ENCODE measurements around the gene PIGX.
"Not testable (repeated sequence)": the region's sequence is repeated elsewhere in the genome, so short reads cannot be mapped to it uniquely, and the experiment has no call there.

DNA sequence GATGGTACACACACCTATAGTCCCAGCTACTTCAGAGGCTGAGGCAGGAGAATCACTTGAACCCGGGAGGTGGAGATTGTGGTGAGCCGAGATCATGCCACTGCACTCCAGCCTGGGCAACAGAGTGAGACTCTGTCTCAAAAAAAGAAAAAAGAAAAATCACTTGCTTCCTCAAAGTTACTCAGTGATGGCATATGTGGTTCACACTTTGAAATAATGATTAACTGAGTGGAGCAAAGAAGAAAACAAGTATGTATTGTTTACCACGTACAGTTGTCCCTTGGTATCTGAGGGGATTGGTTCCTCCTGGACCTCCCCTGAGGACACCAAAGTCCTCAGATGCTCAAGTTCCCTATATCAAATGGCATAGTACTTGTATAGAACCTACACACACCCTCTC, 5.0 kb downstream of the PIGX start:
- not testable (repeated sequence) for TF ChIP-seq POLR2A (IDR thresholded peaks at IDR 0.05)
- TF ChIP-seq, protein P1, sequence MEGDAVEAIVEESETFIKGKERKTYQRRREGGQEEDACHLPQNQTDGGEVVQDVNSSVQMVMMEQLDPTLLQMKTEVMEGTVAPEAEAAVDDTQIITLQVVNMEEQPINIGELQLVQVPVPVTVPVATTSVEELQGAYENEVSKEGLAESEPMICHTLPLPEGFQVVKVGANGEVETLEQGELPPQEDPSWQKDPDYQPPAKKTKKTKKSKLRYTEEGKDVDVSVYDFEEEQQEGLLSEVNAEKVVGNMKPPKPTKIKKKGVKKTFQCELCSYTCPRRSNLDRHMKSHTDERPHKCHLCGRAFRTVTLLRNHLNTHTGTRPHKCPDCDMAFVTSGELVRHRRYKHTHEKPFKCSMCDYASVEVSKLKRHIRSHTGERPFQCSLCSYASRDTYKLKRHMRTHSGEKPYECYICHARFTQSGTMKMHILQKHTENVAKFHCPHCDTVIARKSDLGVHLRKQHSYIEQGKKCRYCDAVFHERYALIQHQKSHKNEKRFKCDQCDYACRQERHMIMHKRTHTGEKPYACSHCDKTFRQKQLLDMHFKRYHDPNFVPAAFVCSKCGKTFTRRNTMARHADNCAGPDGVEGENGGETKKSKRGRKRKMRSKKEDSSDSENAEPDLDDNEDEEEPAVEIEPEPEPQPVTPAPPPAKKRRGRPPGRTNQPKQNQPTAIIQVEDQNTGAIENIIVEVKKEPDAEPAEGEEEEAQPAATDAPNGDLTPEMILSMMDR (IDR thresholded peaks at IDR 0.05) = not testable (repeated sequence)

Data from body of pancreas (tissue), 4 donors.